ENCODE results near the gene HAUS7.

Gene HAUS7

GRCh38 chrX:153470411-153471363 lies at the start of gene HAUS7:
HAUS7 (minus strand) TSS chrX:153470576; CDS start chrX:153470557, 19 bp downstream.
- Histone ChIP-seq H3K27ac (ENCODE audit: low read depth in 2 of 2, low read length in 2 of 2) (peak within 1 kb of the TSS; percentile 24 to 37), H3K27me3 (ENCODE audit: control insufficient read depth in 2 of 2, insufficient read depth in 2 of 2, low read length in 2 of 2) (peaks cover 0 to 2% of the 10 kb centered on the region in 2 donors), H3K4me1 (ENCODE audit: control insufficient read depth in 2 of 2, insufficient read depth in 2 of 2, low read length in 2 of 2) (peaks cover 8 to 9% of the 10 kb centered on the region in 2 donors), H3K4me3 (ENCODE audit: low read length in 2 of 2) (peak within 1 kb of the TSS; percentile 77 to 80), H3K9ac (ENCODE audit: low read depth in 1 of 2, low read length in 2 of 2) (peak within 1 kb of the TSS; percentile 52 to 60), H3K9me3 (ENCODE audit: control insufficient read depth in 2 of 2, low read length in 2 of 2) (no peaks in the 10 kb centered on the region), H3K36me3 (ENCODE audit: control insufficient read depth in 2 of 2, insufficient read depth in 2 of 2, low read length in 2 of 2) (no peaks in the 10 kb centered on the region)

DNA sequence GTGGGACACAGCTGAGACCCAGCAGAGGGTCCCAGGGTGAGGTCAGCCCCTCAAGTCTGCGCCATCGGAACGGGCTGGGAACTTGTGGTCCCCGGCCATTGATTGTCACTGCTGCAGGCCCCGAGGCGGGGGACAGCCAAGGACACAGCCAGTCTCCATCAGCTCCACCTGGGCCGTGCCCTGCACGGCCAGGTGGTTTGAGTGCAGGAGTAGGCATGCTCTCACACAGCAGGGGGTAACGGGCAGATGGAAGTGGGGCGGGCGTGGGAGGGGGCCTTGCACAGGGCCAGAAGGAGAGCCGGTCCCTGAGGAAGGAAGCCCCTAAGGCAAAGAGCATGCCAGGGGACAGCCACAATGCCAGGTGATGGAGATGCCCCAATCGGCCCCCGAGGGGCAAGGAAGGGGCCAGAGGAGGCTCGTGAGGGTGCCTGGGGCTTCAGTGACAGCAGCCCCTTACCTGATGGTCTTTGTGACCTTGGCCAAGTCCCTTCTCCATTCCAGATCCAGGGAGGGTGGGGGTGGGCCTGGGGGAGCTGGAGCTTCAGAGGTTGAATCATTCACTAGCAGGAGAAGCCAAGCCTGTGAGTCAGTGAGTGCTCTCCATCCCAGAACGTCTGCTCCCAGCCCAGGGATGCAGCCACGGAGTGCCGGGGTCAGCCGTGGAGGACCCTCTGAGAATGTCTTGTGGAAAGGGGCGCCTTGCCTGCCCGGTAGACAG lies 49.4 kb upstream of the HAUS7 start:
- Histone ChIP-seq H3K4me3 (ENCODE audit: low read length in 2 of 2) (no peak overlapping the region), H3K27ac (ENCODE audit: low read depth in 2 of 2, low read length in 2 of 2) (no peak overlapping the region), H3K27me3 (ENCODE audit: control insufficient read depth in 2 of 2, insufficient read depth in 2 of 2, low read length in 2 of 2) (peaks cover 18 to 25% of the 10 kb centered on the region in 2 donors), H3K9me3 (ENCODE audit: control insufficient read depth in 2 of 2, low read length in 2 of 2) (no peaks in the 10 kb centered on the region), H3K36me3 (ENCODE audit: control insufficient read depth in 2 of 2, insufficient read depth in 2 of 2, low read length in 2 of 2) (no peaks in the 10 kb centered on the region), H3K4me1 (ENCODE audit: control insufficient read depth in 2 of 2, insufficient read depth in 2 of 2, low read length in 2 of 2) (no peaks in the 10 kb centered on the region), H3K9ac (ENCODE audit: low read depth in 1 of 2, low read length in 2 of 2) (no peak overlapping the region)

DNA sequence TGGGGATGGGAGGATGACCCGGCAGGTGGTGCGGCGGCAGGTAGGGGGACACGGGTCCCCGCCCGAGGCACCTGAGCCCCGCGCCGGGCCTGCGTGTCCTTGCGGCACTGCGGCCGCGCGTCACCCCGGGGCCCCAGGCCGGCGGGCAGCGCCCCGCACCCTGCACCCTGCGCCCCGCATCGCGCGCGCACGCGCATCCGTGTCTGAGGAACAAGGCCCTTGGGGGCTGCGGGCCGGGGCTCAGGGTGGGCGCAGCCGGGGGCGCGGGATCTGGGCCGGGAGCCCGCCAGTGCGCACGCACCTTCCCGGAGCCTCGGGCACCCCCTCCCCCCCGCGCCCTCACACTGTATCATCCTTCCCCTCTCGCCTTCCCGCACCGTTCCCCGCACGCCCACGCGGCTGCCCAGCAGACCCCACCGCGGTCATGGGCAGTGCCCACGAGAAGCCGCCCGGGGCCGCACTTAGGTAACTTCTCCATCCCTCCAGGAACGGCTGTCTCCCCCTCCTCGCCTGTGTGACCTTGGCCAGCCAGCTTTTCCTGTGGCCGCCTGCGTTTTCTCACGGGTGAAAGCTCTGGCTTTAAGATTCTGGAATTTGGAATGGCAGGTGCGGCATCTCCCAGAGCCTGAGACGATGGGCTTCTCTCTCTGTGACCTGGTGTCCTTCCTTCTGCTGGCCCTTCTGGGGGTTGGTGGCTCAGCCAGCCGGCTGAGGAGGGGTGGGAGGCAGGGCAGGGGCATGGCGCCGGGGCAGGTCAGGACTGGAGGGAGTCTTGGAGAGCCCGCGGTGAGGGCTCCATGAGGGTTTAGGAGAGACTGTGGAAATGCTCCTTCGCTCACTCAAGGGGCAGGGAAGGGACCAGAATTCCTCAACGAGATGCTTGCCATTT lies 47.8 kb upstream of the HAUS7 start:
- no peaks in the 10 kb centered on the region for H3K36me3 ChIP-seq (ENCODE audit: control insufficient read depth in 2 of 2, insufficient read depth in 2 of 2, low read length in 2 of 2)
- no peak overlapping the region for H3K27ac ChIP-seq (ENCODE audit: low read depth in 2 of 2, low read length in 2 of 2)
- H3K4me3 ChIP-seq (ENCODE audit: low read length in 2 of 2): no peak overlapping the region
- no peak overlapping the region for H3K9ac ChIP-seq (ENCODE audit: low read depth in 1 of 2, low read length in 2 of 2)
- no peaks in the 10 kb centered on the region for H3K9me3 ChIP-seq (ENCODE audit: control insufficient read depth in 2 of 2, low read length in 2 of 2)
- H3K4me1 ChIP-seq (ENCODE audit: control insufficient read depth in 2 of 2, insufficient read depth in 2 of 2, low read length in 2 of 2): no peaks in the 10 kb centered on the region
- peaks cover 18 to 25% of the 10 kb centered on the region in 2 donors for H3K27me3 ChIP-seq (ENCODE audit: control insufficient read depth in 2 of 2, insufficient read depth in 2 of 2, low read length in 2 of 2)

- no peaks in the 10 kb centered on the region for H3K4me1 ChIP-seq (ENCODE audit: control insufficient read depth in 2 of 2, insufficient read depth in 2 of 2, low read length in 2 of 2)
- no peak within 1 kb of the TSS for H3K27ac ChIP-seq (ENCODE audit: low read depth in 2 of 2, low read length in 2 of 2)
- H3K36me3 ChIP-seq (ENCODE audit: control insufficient read depth in 2 of 2, insufficient read depth in 2 of 2, low read length in 2 of 2): no peaks in the 10 kb centered on the region
- H3K9me3 ChIP-seq (ENCODE audit: control insufficient read depth in 2 of 2, low read length in 2 of 2): no peaks in the 10 kb centered on the region
- H3K9ac ChIP-seq (ENCODE audit: low read depth in 1 of 2, low read length in 2 of 2): no peak within 1 kb of the TSS
- no peak within 1 kb of the TSS for H3K4me3 ChIP-seq (ENCODE audit: low read length in 2 of 2)
- H3K27me3 ChIP-seq (ENCODE audit: control insufficient read depth in 2 of 2, insufficient read depth in 2 of 2, low read length in 2 of 2): peaks cover 18 to 23% of the 10 kb centered on the region in 2 donors
These were observed 47.0 kb upstream of the HAUS7 start, which contains the start of gene ATP2B3 for GRCh38 chrX:153517423-153517822. ATP2B3 (plus strand) TSS chrX:153517642; CDS start chrX:153536248, 18,606 bp downstream.

- no peak overlapping the region for H3K27ac ChIP-seq (ENCODE audit: low read depth in 2 of 2, low read length in 2 of 2)
- peaks cover 18 to 25% of the 10 kb centered on the region in 2 donors for H3K27me3 ChIP-seq (ENCODE audit: control insufficient read depth in 2 of 2, insufficient read depth in 2 of 2, low read length in 2 of 2)
- no peak overlapping the region for H3K4me3 ChIP-seq (ENCODE audit: low read length in 2 of 2)
- no peaks in the 10 kb centered on the region for H3K36me3 ChIP-seq (ENCODE audit: control insufficient read depth in 2 of 2, insufficient read depth in 2 of 2, low read length in 2 of 2)
- H3K9me3 ChIP-seq (ENCODE audit: control insufficient read depth in 2 of 2, low read length in 2 of 2): no peaks in the 10 kb centered on the region
- H3K9ac ChIP-seq (ENCODE audit: low read depth in 1 of 2, low read length in 2 of 2): no peak overlapping the region
- H3K4me1 ChIP-seq (ENCODE audit: control insufficient read depth in 2 of 2, insufficient read depth in 2 of 2, low read length in 2 of 2): no peaks in the 10 kb centered on the region
These were observed 45.7 kb upstream of the HAUS7 start for GRCh38 chrX:153516073-153516472.

DNA sequence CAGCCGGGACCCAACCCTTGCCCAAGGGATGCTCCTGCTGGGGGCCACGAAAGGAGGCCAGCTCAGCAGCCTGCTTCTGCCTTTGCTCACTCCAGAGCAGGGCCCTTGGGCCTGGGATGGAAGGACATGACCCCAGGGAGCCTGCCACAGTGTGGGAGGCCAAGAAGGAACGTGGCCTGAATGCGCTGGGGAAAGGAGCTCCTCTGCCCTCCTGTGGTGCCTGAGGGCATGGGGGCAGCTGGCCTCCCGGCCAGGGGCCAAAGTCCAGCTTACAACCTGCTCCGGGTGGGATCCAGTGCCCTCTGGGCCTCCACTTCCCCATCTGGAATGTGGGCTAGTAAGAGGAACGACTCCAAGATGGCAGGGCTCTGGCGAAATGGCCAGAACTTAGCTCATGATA lies 45.1 kb upstream of the HAUS7 start:
- no peak overlapping the region for H3K4me3 ChIP-seq (ENCODE audit: low read length in 2 of 2)
- H3K27me3 ChIP-seq (ENCODE audit: control insufficient read depth in 2 of 2, insufficient read depth in 2 of 2, low read length in 2 of 2): peaks cover 16 to 21% of the 10 kb centered on the region in 2 donors
- no peaks in the 10 kb centered on the region for H3K4me1 ChIP-seq (ENCODE audit: control insufficient read depth in 2 of 2, insufficient read depth in 2 of 2, low read length in 2 of 2)
- H3K36me3 ChIP-seq (ENCODE audit: control insufficient read depth in 2 of 2, insufficient read depth in 2 of 2, low read length in 2 of 2): no peaks in the 10 kb centered on the region
- H3K27ac ChIP-seq (ENCODE audit: low read depth in 2 of 2, low read length in 2 of 2): no peak overlapping the region
- no peaks in the 10 kb centered on the region for H3K9me3 ChIP-seq (ENCODE audit: control insufficient read depth in 2 of 2, low read length in 2 of 2)
- H3K9ac ChIP-seq (ENCODE audit: low read depth in 1 of 2, low read length in 2 of 2): no peak overlapping the region

- no peak overlapping the region for H3K27ac ChIP-seq (ENCODE audit: low read depth in 2 of 2, low read length in 2 of 2)
- peaks cover 11 to 21% of the 10 kb centered on the region in 2 donors for H3K27me3 ChIP-seq (ENCODE audit: control insufficient read depth in 2 of 2, insufficient read depth in 2 of 2, low read length in 2 of 2)
- H3K9ac ChIP-seq (ENCODE audit: low read depth in 1 of 2, low read length in 2 of 2): no peak overlapping the region
- H3K36me3 ChIP-seq (ENCODE audit: control insufficient read depth in 2 of 2, insufficient read depth in 2 of 2, low read length in 2 of 2): no peaks in the 10 kb centered on the region
- no peaks in the 10 kb centered on the region for H3K4me1 ChIP-seq (ENCODE audit: control insufficient read depth in 2 of 2, insufficient read depth in 2 of 2, low read length in 2 of 2)
- H3K4me3 ChIP-seq (ENCODE audit: low read length in 2 of 2): no peak overlapping the region
- H3K9me3 ChIP-seq (ENCODE audit: control insufficient read depth in 2 of 2, low read length in 2 of 2): no peaks in the 10 kb centered on the region
These were observed 43.9 kb upstream of the HAUS7 start for GRCh38 chrX:153514259-153514658.

DNA sequence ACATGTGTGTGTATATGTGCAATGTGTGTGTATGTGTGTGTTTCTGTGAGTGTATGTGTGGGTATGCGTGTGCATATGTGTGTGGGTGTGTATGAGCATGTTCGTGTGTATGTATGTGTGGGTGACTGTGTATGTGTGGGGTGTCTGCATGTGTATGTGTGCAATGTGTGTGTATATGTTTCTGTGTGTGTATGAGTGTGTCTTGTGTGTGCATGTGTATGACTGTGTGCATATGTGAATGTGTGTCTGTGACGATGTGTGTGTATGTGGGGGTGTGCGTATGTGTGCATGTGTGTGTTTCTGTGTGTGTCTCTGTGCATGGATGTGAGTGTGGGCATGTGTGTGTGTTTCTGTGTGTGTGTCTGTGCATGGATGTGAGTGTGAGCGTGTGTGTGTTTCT lies 42.9 kb upstream of the HAUS7 start:
- Histone ChIP-seq H3K27me3 (ENCODE audit: control insufficient read depth in 2 of 2, insufficient read depth in 2 of 2, low read length in 2 of 2) (peaks cover 8 to 14% of the 10 kb centered on the region in 2 donors), H3K9me3 (ENCODE audit: control insufficient read depth in 2 of 2, low read length in 2 of 2) (no peaks in the 10 kb centered on the region), H3K36me3 (ENCODE audit: control insufficient read depth in 2 of 2, insufficient read depth in 2 of 2, low read length in 2 of 2) (no peaks in the 10 kb centered on the region), H3K9ac (ENCODE audit: low read depth in 1 of 2, low read length in 2 of 2) (no peak overlapping the region), H3K4me1 (ENCODE audit: control insufficient read depth in 2 of 2, insufficient read depth in 2 of 2, low read length in 2 of 2) (no peaks in the 10 kb centered on the region), H3K4me3 (ENCODE audit: low read length in 2 of 2) (no peak overlapping the region), H3K27ac (ENCODE audit: low read depth in 2 of 2, low read length in 2 of 2) (no peak overlapping the region)

DNA sequence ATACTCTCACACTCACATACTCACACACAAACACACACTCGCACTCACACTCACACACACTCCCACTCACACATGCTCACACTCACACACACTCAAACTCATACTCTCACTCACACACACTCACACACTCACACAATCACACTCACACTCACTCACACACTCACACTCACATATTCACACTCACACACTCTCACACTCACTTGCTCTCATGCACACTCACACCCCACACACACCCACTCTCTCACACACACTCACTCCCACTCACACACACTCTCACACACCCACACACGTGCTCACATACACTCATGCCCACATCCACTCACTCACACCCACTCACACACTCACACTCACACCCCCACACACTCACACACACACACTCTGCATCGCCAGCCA lies 42.1 kb upstream of the HAUS7 start:
- H3K9me3 ChIP-seq (ENCODE audit: control insufficient read depth in 2 of 2, low read length in 2 of 2): no peaks in the 10 kb centered on the region
- H3K27me3 ChIP-seq (ENCODE audit: control insufficient read depth in 2 of 2, insufficient read depth in 2 of 2, low read length in 2 of 2): peaks cover 8 to 16% of the 10 kb centered on the region in 2 donors
- no peaks in the 10 kb centered on the region for H3K36me3 ChIP-seq (ENCODE audit: control insufficient read depth in 2 of 2, insufficient read depth in 2 of 2, low read length in 2 of 2)
- no peak overlapping the region for H3K4me3 ChIP-seq (ENCODE audit: low read length in 2 of 2)
- H3K4me1 ChIP-seq (ENCODE audit: control insufficient read depth in 2 of 2, insufficient read depth in 2 of 2, low read length in 2 of 2): no peaks in the 10 kb centered on the region
- H3K27ac ChIP-seq (ENCODE audit: low read depth in 2 of 2, low read length in 2 of 2): no peak overlapping the region
- H3K9ac ChIP-seq (ENCODE audit: low read depth in 1 of 2, low read length in 2 of 2): no peak overlapping the region

Measured in mucosa of rectum (tissue), 2 donors.